GM12878 (cell line): Measurements from ENCODE around the gene IKZF1. TPM values are rescaled to one million over a fixed set of nuclear protein-coding genes. Genes with fewer than 3 reads are reported as not detected.

Experiments used
- ATAC-seq: fragments of 200-7000 bp; cut with Tn5 transposase; 3 replicates; pipeline ENCODE4 v1.9.1; 2020; ENCODE audit warnings: mild to moderate bottlenecking, moderate library complexity
- BruUV-seq: library from RNA; stranded (reverse); fragments of 400-500 nt; replicated peaks from 2 replicates; lab custom pipeline; 2021; lab: Mats Ljungman, UMichigan
- CTCF ChIA-PET: fragments of 300-600 bp; sonication (Branson Sonifier 250); formaldehyde crosslinking; extraction: SDS; loops from one replicate; lab custom pipeline; 2021; ENCODE audit warnings: inconsistent platforms; lab: Yijun Ruan, JAX
- POLR2A ChIA-PET: fragments of 350-600 bp; formaldehyde crosslinking; extraction: SDS; loops from one replicate; lab custom pipeline; 2021; ENCODE audit warnings: inconsistent platforms; lab: Charles Lee
- RAD21 ChIA-PET: fragments of 300-600 bp; sonication (Branson Sonifier 250); formaldehyde crosslinking; loops from one replicate; lab custom pipeline; 2023; ENCODE audit warnings: antibody characterized with exemption; ENCODE audit not compliant: unreplicated experiment; lab: Charles Lee
- SMC1A ChIA-PET: fragments of 300-600 bp; sonication (Branson Sonifier 250); formaldehyde crosslinking; loops from one replicate; lab custom pipeline; 2023; ENCODE audit not compliant: unreplicated experiment, uncharacterized antibody; lab: Charles Lee
- DNase-seq: peaks from one replicate; pipeline ENCODE4 v3.0.0-alpha.2; 2011; ENCODE audit warnings: low read depth, low spot score
- FAIRE-seq: peaks from 3 replicates; lab custom pipeline; 2011; peaks lifted over from hg19 to GRCh38; lab: Jason Lieb, UNC
- H2AFZ ChIP-seq: 2 replicates; pipeline ENCODE4 v1.6.0; 2011; ENCODE audit warnings: low read depth, low read length, control low read depth; ENCODE audit not compliant: control insufficient read depth
- H3K27ac ChIP-seq: 2 replicates; pipeline ENCODE4 v1.5.1; 2011; ENCODE audit warnings: control low read depth; ENCODE audit not compliant: control insufficient read depth, insufficient read depth
- H3K27me3 ChIP-seq, 2 experiments: replicated peaks in 1 of 2; 2 replicates each; pipeline versions ENCODE4 v1.6.0 to v1.6.1; 2011; ENCODE audit warnings: low read length in 1 of 2; ENCODE audit not compliant: control insufficient read depth in 2 of 2, insufficient read depth in 2 of 2
- H3K36me3 ChIP-seq, 2 experiments: 2 replicates each; pipeline ENCODE4 v1.5.1; 2011; ENCODE audit warnings: low read length in 1 of 2; ENCODE audit not compliant: control insufficient read depth in 2 of 2, insufficient read depth in 2 of 2
- H3K4me1 ChIP-seq: 2 replicates; pipeline ENCODE4 v1.6.1; 2011; ENCODE audit warnings: mild to moderate bottlenecking, low read length, moderate library complexity, mixed read lengths; ENCODE audit not compliant: control insufficient read depth, insufficient read depth
- H3K4me2 ChIP-seq: 2 replicates; pipeline ENCODE4 v1.6.0; 2011; ENCODE audit warnings: control low read depth; ENCODE audit not compliant: control insufficient read depth, insufficient read depth
- H3K4me3 ChIP-seq: fragments of 200-600 bp; sonication (generic); 2 replicates; pipeline ENCODE4 v1.5.1; 2016
- H3K79me2 ChIP-seq: 2 replicates; pipeline ENCODE4 v1.6.0; 2011; ENCODE audit warnings: low read length; ENCODE audit not compliant: control insufficient read depth, insufficient read depth
- H3K9ac ChIP-seq: 2 replicates; pipeline ENCODE4 v1.8.0; 2011; ENCODE audit warnings: low read length, control low read depth, mixed read lengths; ENCODE audit not compliant: control insufficient read depth, insufficient read depth
- H3K9me3 ChIP-seq: replicated peaks from 3 replicates; pipeline ENCODE4 v1.5.1; 2011; ENCODE audit warnings: mild to moderate bottlenecking, low read length; ENCODE audit not compliant: control insufficient read depth, insufficient read depth
- H4K20me1 ChIP-seq: 2 replicates; pipeline ENCODE4 v1.6.0; 2011; ENCODE audit not compliant: control insufficient read depth, insufficient read depth
- CBX3 ChIP-seq: fragments of 200-600 bp; sonication (generic); IDR thresholded peaks from 2 replicates; pipeline ENCODE4 v1.6.1; 2016; ENCODE audit warnings: low read depth, borderline replicate concordance
- CHD1 ChIP-seq: IDR thresholded peaks from 2 replicates; pipeline ENCODE4 v1.6.1; 2012; ENCODE audit warnings: low read depth, low read length, improper control_type of control experiment
- CREM ChIP-seq: IDR thresholded peaks from 2 replicates; pipeline ENCODE4 v1.6.1; 2014; ENCODE audit warnings: antibody characterized with exemption, low read depth
- GABPA ChIP-seq: IDR thresholded peaks from 2 replicates; pipeline ENCODE4 v1.6.1; 2014; ENCODE audit warnings: antibody characterized with exemption, low read depth, mild to moderate bottlenecking, inconsistent platforms
- JUNB ChIP-seq: IDR thresholded peaks from 2 replicates; pipeline ENCODE4 v1.6.1; 2016; ENCODE audit warnings: antibody characterized with exemption, mild to moderate bottlenecking
- KDM1A ChIP-seq: fragments of 200-600 bp; sonication (generic); IDR thresholded peaks from 2 replicates; pipeline ENCODE4 v1.6.1; 2016; ENCODE audit warnings: borderline replicate concordance
- MYB ChIP-seq: fragments of 150-350 bp; IDR thresholded peaks from 2 replicates; pipeline ENCODE4 v1.6.1; 2014; ENCODE audit warnings: mild to moderate bottlenecking, low read depth, low read length, borderline replicate concordance
- NRF1 ChIP-seq: conservative IDR thresholded peaks from 2 replicates; pipeline ENCODE4 v1.6.1; 2011; ENCODE audit warnings: mild to moderate bottlenecking, low read depth, low read length, improper control_type of control experiment
- PML ChIP-seq: IDR thresholded peaks from 2 replicates; pipeline ENCODE4 v1.6.1; 2012; ENCODE audit warnings: low read length, inconsistent platforms
- SP1 ChIP-seq: IDR thresholded peaks from one replicate; pipeline ENCODE4 v1.6.1; 2011; ENCODE audit warnings: low read depth, low read length
- SUPT20H ChIP-seq: IDR thresholded peaks from 2 replicates; pipeline ENCODE4 v1.6.1; 2011; ENCODE audit warnings: low read depth, mild to moderate bottlenecking, low read length, moderate library complexity, borderline replicate concordance; ENCODE audit not compliant: control insufficient read depth
- ZNF384 ChIP-seq: IDR thresholded peaks from 2 replicates; pipeline ENCODE4 v1.6.1; 2012; ENCODE audit warnings: low read depth, mild to moderate bottlenecking, low read length, improper control_type of control experiment, borderline replicate concordance
- ZNF687 ChIP-seq: fragments of 450-650 bp; IDR thresholded peaks from 2 replicates; pipeline ENCODE4 v1.6.1; 2017; ENCODE audit warnings: mild to moderate bottlenecking, moderate library complexity
- WGBS: methylation state at CpG from one replicate; pipeline ENCODE4 v1.1.6; 2016; ENCODE audit warnings: low lambda C conversion rate; ENCODE audit not compliant: insufficient replicate concordance, insufficient coverage; ENCODE audit errors: missing lambda C conversion rate; 5-methylcytosine and 5-hydroxymethylcytosine counted together
- in situ Hi-C: fragments of 300-500 bp; cut with MboI; formaldehyde crosslinking; loops from 9 replicates; pipeline ENCODE4 v1.14.3; 2018; ENCODE audit warnings: mixed read lengths
- intact Hi-C: fragments of 100-400 bp; cut with micrococcal nuclease; formaldehyde crosslinking; loops from one replicate; pipeline ENCODE4 v1.14.2; 2022; ENCODE audit not compliant: unreplicated experiment
- polyA plus RNA-seq, 11 experiments: library from polyadenylated mRNA; depleted of rRNA in 4 of 11; unstranded in 6 of 11; stranded (reverse) in 5 of 11; fragments of >200 nt; fragmentation: Nextera tagmentation in 4 of 11; fragmentation: Illumina TruSeq in 1 of 11; extraction: Ambion mirVana in 4 of 11; extraction: Trizol in 1 of 11; gene quantifications; 1 replicate in 1 of 11; 2 replicates in 10 of 11; pipeline versions ENCODE4 v1.2.1 to v1.2.3, GENCODE V29; 2011 to 2016; ENCODE audit warnings: inconsistent platforms in 2 of 11, missing spikeins in 2 of 11, low read depth in 1 of 11
- total RNA-seq, 4 experiments: library from RNA; depleted of rRNA in 3 of 4; stranded (reverse); fragments of >200 nt in 3 of 4; fragmentation: Illumina TruSeq in 1 of 4; extraction: Trizol in 1 of 4; gene quantifications; 2 replicates each; pipeline versions ENCODE4 v1.2.1 to v1.2.3, GENCODE V29; 2013 to 2021
- TF ChIP-seq, protein P1 (sequence below): IDR thresholded peaks from 2 replicates; pipeline ENCODE4 v1.6.1; 2011; ENCODE audit warnings: borderline replicate concordance, low read depth, mild to moderate bottlenecking, moderate library complexity, mixed read lengths, low read length; ENCODE audit not compliant: insufficient read depth; ENCODE audit errors: extremely low read length
- TF ChIP-seq, protein P2 (sequence below): IDR thresholded peaks from 2 replicates; pipeline ENCODE4 v1.6.1; 2012; ENCODE audit warnings: low read depth, low read length, improper control_type of control experiment

IKZF1 gene
- total and polyA plus RNA-seq, 10 of the 15 experiments (the other 5 are each of a cell fraction or from before 2014, with no cell fraction given), result 27.2 to 125 (median 71.6) TPM

DNA sequence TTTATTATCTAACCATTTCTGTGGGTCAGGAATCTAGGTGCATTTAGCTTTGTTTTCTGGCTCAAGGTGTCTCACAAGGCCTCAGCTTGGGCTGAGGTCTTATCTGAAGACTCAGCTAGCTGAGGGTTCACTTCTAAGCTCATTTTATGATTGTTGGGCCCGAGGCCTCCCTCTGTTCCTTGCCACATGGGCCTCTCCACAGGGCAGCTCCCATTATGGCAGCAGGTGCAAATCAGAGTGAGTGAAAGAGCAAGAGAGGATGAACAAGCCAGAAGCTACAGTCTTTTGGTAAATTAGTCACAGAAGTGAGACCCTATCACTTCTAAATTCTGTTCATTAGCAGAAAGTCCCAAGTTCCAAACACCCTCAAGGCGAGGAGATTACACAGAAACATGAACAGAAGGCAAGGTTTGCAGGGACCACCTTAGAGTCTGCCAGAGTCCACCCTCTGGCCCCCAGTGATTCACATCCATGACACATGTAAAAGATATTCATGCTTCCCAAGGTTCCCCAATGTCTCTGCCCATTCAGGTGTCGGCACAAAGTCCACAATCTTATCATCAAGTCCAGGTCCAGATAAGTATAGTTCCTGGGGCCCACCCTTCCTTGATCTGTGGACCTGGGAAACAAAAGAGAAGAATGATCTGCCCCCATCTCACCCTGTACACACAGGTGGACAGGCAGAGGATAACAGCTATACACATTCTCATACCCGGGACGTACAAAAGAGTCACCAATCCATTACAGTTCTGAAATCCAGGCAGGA lies 121.9 kb downstream of the IKZF1 start:
- no peak overlapping the region for H2AFZ ChIP-seq
- no peak overlapping the region for H3K9ac ChIP-seq
- in situ Hi-C loops (no loop called here), intact Hi-C loops (no loop called here)
- H3K4me2 ChIP-seq, result no peak overlapping the region
- 81% methylated on average over 5 of the region's 5 CpGs for WGBS
- H3K4me1 ChIP-seq, result no peaks in the 10 kb centered on the region
- ATAC-seq (no peak), DNase-seq (no peak), FAIRE-seq (no peak)
- TF ChIP-seq CBX3 (no peak), NRF1 (no peak), ZNF384 (no peak), GABPA (no peak), JUNB (no peak), CREM (no peak), CHD1 (no peak), MYB (no peak), SP1 (no peak), PML (no peak), KDM1A (no peak), SUPT20H (no peak), ZNF687 (no peak)
- TF ChIP-seq, protein P1, sequence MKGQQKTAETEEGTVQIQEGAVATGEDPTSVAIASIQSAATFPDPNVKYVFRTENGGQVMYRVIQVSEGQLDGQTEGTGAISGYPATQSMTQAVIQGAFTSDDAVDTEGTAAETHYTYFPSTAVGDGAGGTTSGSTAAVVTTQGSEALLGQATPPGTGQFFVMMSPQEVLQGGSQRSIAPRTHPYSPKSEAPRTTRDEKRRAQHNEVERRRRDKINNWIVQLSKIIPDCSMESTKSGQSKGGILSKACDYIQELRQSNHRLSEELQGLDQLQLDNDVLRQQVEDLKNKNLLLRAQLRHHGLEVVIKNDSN, result no peak
- TF ChIP-seq, protein P2, sequence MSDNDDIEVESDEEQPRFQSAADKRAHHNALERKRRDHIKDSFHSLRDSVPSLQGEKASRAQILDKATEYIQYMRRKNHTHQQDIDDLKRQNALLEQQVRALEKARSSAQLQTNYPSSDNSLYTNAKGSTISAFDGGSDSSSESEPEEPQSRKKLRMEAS, result no peak
- ChIA-PET CTCF (interaction anchor here (0.6 to 14.6 kb wide), 7 partner anchors 8 to 220 kb away, joined by 3 to 257 read pairs (median 4); partner anchors contain the start of gene FIGNL1), SMC1A (interaction anchor here (0.8 to 3.1 kb wide), 10 partner anchors 9 to 334 kb away, joined by 3 to 17 read pairs (median 6); no protein-coding TSS in a partner anchor), POLR2A (interaction anchor here (0.5 kb wide), 1 partner anchor 287 kb away, joined by 3 read pairs; no protein-coding TSS in a partner anchor), RAD21 (interaction anchor here (2.2 kb wide), 1 partner anchor 8 kb away, joined by 8 read pairs; no protein-coding TSS in a partner anchor)
- BruUV-seq, result no TSS peak
- H3K27ac ChIP-seq, result no peak overlapping the region
- H3K36me3 ChIP-seq, result no peaks in the 10 kb centered on the region
- H3K4me3 ChIP-seq, result no peak overlapping the region
- H3K79me2 ChIP-seq, result no peaks in the 10 kb centered on the region
- no peaks in the 10 kb centered on the region for H4K20me1 ChIP-seq
- H3K27me3 ChIP-seq, result no peaks in the 10 kb centered on the region
- H3K9me3 ChIP-seq, result no peaks in the 10 kb centered on the region
